Measurements from ENCODE around the gene C6orf47.

- TF ChIP-seq CTCF (IDR thresholded peaks at IDR 0.05; ENCODE audit: low read length) (no peak), EZH2 (IDR thresholded peaks at IDR 0.05; ENCODE audit: borderline replicate concordance, low read length) (no peak)
Measured at GRCh38 chr6:31697555-31697954, 37.0 kb upstream of the C6orf47 start.

Data from OCI-LY1 (cell line).